Measurements from ENCODE around the gene RPS15. TPM values are rescaled to one million over a fixed set of nuclear protein-coding genes. Genes with fewer than 3 reads are reported as not detected.
A peak's percentile ranks its signal among the peaks of the same experiment; 100 is the strongest.

The RPS15 gene
- total and polyA plus RNA-seq, 10 of the 15 experiments (the other 5 are each of a cell fraction or from before 2014, with no cell fraction given), result 559 to 3,158 (median 1,413) TPM

- TF ChIP-seq HCFC1 (IDR thresholded peaks at IDR 0.05; ENCODE audit: low read length) (no peak), ZNF592 (IDR thresholded peaks at IDR 0.05) (no peak), JUNB (IDR thresholded peaks at IDR 0.05) (no peak), ASH2L (IDR thresholded peaks at IDR 0.05; ENCODE audit: borderline replicate concordance, low read depth) (no peak), RB1 (IDR thresholded peaks at IDR 0.05; ENCODE audit: borderline replicate concordance) (no peak)
- Histone ChIP-seq H2AFZ (ENCODE audit: control insufficient read depth, low read depth, low read length) (no peak overlapping the region), H3K9me3 (replicated peaks; ENCODE audit: control insufficient read depth, insufficient read depth, low read length) (no peaks in the 10 kb centered on the region), H3K9ac (ENCODE audit: control insufficient read depth, insufficient read depth, low read length) (no peak overlapping the region), H4K20me1 (ENCODE audit: control insufficient read depth, insufficient read depth) (no peaks in the 10 kb centered on the region; the same call in 1 of the 2 replicates), H3K4me1 (ENCODE audit: control insufficient read depth, insufficient read depth, low read length) (peaks cover 13% of the 10 kb centered on the region), H3K4me3 (peak overlapping the region; percentile 98; the same call in 1 of the 2 replicates), H3K79me2 (ENCODE audit: control insufficient read depth, insufficient read depth, low read length) (peaks cover 30% of the 10 kb centered on the region), H3K36me3 (ENCODE audit: control insufficient read depth in 2 of 2, insufficient read depth in 2 of 2, low read length in 1 of 2) (peaks cover 15 to 23% of the 10 kb centered on the region in 2 experiments), H3K4me2 (ENCODE audit: control insufficient read depth, insufficient read depth) (peak overlapping the region; percentile 59), H3K27ac (ENCODE audit: control insufficient read depth, insufficient read depth) (no peak overlapping the region), H3K27me3 (replicated peaks in 1 of 2; ENCODE audit: control insufficient read depth in 2 of 2, insufficient read depth in 2 of 2, low read length in 1 of 2) (no peaks in the 10 kb centered on the region; a peak in 1 of 4 replicates)
- ChIA-PET CTCF (no interaction called here), RAD21 (ENCODE audit: unreplicated experiment) (no interaction called here), SMC1A (ENCODE audit: uncharacterized antibody, unreplicated experiment) (no interaction called here), POLR2A (no interaction called here)
- FAIRE-seq, result no peak
- DNase-seq (ENCODE audit: low read depth, low spot score), result no peak
- ATAC-seq, result no peak
- in situ Hi-C loops (cut with MboI) (no loop called here), intact Hi-C loops (cut with micrococcal nuclease; ENCODE audit: unreplicated experiment) (no loop called here)
- 90% methylated on average over 15 of the region's 15 CpGs for WGBS (ENCODE audit: insufficient coverage, insufficient replicate concordance, low lambda C conversion rate, missing lambda C conversion rate)
- BruUV-seq (replicated peaks), result no TSS peak
Observed at GRCh38 chr19:1440418-1440801, 2.2 kb downstream of the RPS15 start.
